ENCODE results near the gene LMNTD1.

Gene LMNTD1

DNA sequence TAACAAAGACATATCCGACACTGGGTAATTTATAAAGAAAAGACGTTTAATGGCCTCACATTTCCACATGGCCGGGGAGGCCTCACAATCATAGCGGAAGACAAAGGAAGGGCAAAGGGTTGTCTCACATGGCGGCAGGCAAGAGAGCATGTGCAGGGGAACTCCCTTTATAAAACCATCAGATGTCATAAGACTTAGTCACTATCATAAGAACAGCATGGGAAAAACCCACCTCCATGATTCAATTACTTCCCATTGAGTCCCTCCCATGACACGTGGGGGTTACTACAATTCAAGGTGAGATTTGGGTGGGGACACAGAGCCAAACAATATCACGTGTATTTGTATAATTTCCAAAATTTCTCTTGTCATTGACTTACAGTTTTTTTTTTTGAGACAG is 5.5 kb upstream of the LMNTD1 start:
- peak; percentile 13 for DNase-seq
- in situ Hi-C loops (cut with HindIII; ENCODE audit: low pct_ligation_motif_present, low pct_unique_long_range_greater_than_20kb, low sequenced_read_pairs): no loop called here

DNA sequence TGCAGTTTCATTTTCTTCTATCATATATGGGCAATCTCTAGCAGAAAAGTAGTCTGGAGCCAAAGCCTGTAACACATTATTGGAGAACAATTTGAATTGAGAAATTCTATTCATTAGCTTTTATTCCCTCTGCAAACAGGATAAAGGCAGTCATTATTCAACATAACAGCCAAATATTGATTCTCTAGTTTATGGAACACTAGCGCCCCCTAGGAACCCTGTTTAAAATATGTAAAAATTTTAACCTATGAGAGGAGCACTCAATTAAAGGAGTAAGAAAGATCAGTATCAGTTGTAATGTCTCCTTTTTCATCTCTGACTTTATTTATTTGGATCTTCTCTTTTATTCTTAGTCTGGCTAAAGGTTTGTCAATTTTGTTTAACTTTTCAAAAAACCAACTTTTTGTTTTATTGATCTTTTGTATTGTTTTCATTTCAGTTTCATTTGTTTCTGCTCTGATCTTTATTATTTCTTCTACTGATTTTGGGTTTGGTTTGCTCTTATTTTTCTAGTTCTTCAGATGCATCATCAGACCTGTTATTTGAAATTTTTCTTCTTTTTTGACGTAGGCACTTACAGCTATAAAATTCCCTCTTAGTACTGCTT is 4.8 kb upstream of the LMNTD1 start:
- in situ Hi-C loops (cut with HindIII; ENCODE audit: low pct_ligation_motif_present, low pct_unique_long_range_greater_than_20kb, low sequenced_read_pairs): no loop called here
- peak; percentile 78 for DNase-seq

DNA sequence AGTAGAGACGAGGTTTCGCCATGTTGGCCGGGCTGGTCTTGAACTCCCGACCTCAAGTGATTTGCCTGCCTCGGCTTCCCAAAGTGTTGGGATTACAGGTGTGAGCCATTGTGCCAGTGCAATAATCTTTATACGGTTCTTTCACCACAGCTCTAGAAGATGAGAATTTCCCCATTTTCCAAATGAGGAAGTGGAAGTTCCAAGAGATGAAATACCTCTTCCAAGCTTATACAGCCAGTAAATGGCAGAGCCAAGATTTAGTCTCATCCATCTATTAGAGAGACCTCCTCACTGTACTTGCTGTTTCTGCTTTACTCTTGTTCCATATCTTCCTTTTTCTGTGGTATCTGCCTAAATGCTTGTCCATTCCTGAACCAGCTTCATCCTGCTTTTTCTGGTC is 3.1 kb upstream of the LMNTD1 start:
- no peak for DNase-seq
- in situ Hi-C loops (cut with HindIII; ENCODE audit: low pct_ligation_motif_present, low pct_unique_long_range_greater_than_20kb, low sequenced_read_pairs): no loop called here

DNA sequence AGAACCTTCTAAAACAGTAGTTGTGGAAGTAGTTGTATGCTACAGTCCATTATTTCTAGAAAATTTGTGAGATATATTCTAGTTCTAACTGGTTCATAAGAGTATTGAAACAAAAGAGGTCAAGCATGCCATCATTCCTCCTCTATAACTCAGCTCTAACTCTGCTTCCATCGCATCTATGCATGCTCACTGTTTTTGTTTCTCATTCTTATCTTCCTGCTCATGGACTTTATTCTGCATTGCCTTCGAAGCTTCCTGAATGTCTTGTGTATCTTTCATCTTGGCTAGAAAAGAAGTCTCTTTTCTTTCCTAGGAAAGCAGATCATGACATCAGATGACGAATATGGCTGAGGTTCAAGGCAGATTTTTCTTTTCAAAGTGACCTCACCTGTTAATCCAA is 402 bp downstream of the LMNTD1 start:
- in situ Hi-C loops (cut with HindIII; ENCODE audit: low pct_ligation_motif_present, low pct_unique_long_range_greater_than_20kb, low sequenced_read_pairs): no loop called here
- no peak for DNase-seq

DNA sequence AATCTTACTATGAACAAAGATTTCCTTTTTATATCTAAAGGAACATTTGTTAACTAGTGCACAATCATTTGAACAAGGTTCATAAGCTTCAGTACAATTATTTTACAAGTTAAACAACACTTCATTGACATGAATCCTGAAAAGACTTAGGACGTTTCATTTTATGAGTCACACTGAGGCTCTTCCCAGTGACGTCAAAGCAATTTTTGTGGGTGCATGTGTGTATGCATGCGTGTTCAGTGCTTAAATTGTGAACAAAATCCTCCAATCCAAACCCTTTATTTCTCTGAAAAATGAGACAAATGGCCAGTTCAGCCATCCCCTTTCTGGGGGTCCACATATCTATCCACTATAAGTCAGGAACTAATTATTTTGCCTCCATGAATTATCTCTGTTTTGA is 2.9 kb downstream of the LMNTD1 start:
- in situ Hi-C loops (cut with HindIII; ENCODE audit: low pct_ligation_motif_present, low pct_unique_long_range_greater_than_20kb, low sequenced_read_pairs): no loop called here

DNA sequence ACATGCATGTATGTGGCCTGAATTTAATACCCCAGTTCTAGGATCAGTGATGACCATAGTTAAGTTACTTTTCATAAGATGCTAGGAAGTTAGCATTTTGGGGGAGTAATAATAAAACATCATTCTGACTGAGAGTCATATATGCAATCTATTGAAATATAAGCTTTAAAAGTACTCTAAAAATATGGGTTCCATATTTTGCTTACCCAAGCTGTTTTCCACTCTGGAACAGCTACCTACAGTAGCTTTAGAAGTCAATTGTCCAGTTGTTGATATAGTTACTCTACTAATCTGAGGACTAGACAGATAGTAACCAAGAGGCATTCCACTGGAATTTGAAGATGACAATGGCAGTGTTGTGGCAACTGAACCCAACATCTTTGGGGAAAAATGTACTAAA is 4.0 kb downstream of the LMNTD1 start:
- in situ Hi-C loops (cut with HindIII; ENCODE audit: low pct_ligation_motif_present, low pct_unique_long_range_greater_than_20kb, low sequenced_read_pairs): no loop called here
- no peak for DNase-seq

More for the DNA sequence above, 2.9 kb downstream of the LMNTD1 start:
- DNase-seq: no peak

DNA sequence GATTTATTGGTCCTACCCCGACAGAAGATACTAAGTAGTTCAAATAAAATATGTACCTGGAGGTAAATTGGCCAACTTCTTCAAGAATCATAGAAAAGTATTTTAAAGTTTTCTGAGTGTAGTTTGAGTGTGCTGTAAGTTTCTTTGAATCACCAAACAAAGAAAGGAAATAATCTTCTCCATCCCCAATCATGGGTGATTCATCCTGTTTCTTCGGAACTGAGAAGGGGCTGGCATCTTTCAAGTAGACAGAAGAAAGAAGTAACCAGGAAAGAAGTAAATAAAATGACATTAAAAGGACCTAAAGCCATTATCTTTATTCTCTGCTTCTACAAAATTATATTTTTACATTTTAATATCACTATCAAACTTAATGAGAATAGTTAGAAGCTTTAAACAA is 6.8 kb downstream of the LMNTD1 start:
- DNase-seq: no peak
- in situ Hi-C loops (cut with HindIII; ENCODE audit: low pct_ligation_motif_present, low pct_unique_long_range_greater_than_20kb, low sequenced_read_pairs): no loop called here

DNA sequence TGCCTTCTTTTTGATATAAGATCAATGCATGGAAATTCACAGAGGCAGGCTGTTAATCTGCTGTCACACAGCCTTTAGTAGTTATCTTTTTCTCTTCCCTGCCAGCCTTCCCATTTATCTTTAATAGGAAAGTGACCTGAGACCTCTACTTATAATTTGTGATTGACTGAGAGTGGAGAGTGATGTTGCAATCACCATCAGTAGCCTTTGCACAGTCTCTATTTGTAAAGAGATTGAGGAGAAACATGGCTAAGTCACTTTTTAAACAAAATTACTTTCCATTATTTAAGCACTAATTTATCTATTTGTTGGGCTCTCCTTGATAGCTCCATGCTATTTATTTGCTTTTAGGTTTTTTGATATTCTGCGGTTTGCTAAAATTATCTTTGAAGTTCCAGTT is 19.9 kb downstream of the LMNTD1 start:
- DNase-seq: no peak

DNA sequence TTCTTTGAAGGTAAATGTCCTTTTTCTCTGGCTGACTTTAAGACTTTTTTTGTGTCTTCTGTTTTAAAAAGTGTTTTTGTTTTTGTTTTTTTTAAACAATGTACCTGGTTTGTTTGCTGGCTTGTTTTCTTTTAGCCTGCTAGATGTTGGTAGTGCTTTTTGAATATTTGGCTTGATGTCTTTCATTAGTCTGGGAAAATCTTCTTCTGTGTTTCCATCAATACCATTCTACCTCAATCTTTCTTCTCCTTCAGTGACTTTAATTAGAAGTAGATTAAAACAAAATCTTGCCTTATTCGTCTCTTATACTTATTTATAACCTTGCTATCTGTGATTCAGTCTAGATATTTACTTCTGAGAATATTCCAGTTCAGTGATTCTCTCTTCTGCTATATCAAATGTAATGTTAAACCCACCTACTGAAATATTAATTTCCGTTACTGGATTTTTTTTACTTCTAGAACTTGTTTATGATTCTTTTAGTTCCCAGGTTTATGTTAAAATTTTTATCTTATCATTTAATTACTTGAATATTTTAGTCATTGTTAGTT is 21.5 kb downstream of the LMNTD1 start:
- in situ Hi-C loops (cut with HindIII; ENCODE audit: low pct_ligation_motif_present, low pct_unique_long_range_greater_than_20kb, low sequenced_read_pairs): no loop called here
- no peak for DNase-seq

More for the DNA sequence above, 19.9 kb downstream of the LMNTD1 start:
- in situ Hi-C loops (cut with HindIII; ENCODE audit: low pct_ligation_motif_present, low pct_unique_long_range_greater_than_20kb, low sequenced_read_pairs): no loop called here

DNA sequence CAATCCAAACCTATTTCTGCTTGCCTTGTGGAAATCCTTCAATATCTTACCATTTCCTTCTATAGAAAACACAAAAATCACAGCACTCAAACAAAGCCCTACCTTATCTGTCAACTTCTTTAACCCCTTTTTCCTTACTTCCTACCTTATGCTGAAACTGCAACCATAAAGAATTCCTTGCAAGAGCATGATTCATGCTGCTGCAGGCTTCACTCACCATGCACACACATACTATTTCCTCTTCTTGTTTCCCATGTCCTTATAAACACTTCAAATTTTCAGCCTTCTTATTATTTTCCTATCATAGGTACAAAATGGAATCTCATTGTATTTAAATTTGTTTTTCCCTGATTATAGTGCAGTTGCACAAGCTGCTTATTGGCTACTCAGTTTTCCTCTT is 23.3 kb downstream of the LMNTD1 start:
- DNase-seq: peak; percentile 42
- in situ Hi-C loops (cut with HindIII; ENCODE audit: low pct_ligation_motif_present, low pct_unique_long_range_greater_than_20kb, low sequenced_read_pairs): no loop called here

DNA sequence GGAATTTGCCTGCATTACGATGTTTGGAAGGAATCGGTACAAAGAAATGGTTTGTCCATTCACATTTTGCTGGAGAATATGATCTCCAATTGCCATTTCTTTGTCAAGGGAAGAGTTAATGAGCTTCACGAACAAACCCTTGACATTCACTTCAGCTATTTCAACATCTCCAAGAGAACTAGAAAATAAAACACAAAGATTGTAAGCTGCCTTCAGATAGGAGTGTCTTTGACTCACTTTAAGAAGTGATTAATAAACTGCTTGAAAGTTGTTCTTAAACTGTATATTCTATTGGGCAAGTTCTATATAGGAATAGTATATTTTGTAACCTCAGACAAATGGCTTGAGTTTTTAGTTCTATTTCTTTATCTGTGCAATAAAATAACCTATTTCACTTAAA is 26.3 kb downstream of the LMNTD1 start:
- in situ Hi-C loops (cut with HindIII; ENCODE audit: low pct_ligation_motif_present, low pct_unique_long_range_greater_than_20kb, low sequenced_read_pairs): no loop called here

DNA sequence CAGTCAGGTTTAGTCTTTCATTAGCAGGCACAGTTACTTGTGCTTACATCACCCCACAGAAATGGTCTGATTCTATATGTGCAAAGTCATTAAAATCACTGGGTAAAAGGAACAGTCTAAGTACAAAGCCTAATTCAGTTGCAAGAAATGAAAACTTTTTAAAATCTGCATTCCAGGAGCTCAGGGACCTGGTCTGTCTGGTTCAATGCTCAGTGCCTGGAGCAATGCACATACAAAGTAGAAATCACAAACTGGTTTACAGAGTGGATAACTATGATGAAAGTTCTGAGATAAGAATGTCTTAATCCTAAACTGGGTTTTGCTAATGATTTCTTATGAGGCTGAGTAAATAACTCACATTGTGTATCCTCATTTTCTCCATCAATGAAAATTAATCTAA is 28.7 kb downstream of the LMNTD1 start:
- in situ Hi-C loops (cut with HindIII; ENCODE audit: low pct_ligation_motif_present, low pct_unique_long_range_greater_than_20kb, low sequenced_read_pairs): no loop called here
- DNase-seq: no peak

More for the DNA sequence above, 26.3 kb downstream of the LMNTD1 start:
- no peak for DNase-seq

DNA sequence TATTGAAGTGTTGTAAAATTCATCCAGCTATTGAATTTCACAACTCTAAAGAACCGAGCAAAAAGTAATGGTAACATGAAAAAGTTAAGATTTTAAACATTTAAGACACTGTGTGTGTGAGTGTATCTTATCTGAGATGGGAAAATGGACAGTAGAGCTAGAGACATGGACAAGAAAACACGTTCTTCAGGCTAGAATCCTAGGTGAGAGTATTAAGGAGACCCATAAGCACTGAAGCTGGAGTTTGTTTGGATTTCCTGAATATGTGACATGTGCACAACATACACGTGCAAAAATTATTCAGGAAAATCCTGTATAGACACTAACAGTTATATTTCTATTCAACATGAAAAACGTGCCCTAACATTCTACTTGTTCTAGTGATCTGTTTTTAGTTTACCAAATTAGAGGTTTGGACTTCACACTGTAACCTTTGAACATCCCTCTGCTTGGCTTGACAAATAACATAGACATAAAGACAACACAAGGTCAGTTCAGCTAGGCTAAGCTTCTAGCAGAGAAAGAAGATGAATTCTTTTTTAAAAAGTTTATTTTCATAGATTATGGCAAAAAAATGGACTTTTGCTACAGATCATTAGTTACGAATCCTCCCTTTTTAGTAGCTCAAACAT is 31.3 kb downstream of the LMNTD1 start:
- in situ Hi-C loops (cut with HindIII; ENCODE audit: low pct_ligation_motif_present, low pct_unique_long_range_greater_than_20kb, low sequenced_read_pairs): no loop called here

DNA sequence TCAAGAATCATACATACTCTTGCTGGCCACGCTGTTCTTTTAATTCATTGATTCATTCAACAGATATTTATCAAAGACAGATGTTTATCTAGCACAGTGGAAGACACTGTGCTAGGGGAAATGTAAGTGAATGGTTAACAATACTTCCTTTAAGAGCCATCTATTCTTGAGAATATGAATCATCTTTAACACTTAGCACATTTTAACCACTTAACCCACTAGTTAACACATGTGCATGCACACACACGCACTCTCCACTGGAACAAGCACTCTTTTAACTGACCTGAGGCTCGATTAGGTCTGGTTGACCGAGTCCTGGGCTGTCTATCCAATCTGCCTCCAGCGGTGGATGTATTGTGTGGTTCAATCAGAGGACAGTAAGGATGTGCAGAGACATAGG is 34.6 kb downstream of the LMNTD1 start:
- DNase-seq: peak; percentile 85
- in situ Hi-C loops (cut with HindIII; ENCODE audit: low pct_ligation_motif_present, low pct_unique_long_range_greater_than_20kb, low sequenced_read_pairs): no loop called here

More for the DNA sequence above, 31.3 kb downstream of the LMNTD1 start:
- DNase-seq: no peak

DNA sequence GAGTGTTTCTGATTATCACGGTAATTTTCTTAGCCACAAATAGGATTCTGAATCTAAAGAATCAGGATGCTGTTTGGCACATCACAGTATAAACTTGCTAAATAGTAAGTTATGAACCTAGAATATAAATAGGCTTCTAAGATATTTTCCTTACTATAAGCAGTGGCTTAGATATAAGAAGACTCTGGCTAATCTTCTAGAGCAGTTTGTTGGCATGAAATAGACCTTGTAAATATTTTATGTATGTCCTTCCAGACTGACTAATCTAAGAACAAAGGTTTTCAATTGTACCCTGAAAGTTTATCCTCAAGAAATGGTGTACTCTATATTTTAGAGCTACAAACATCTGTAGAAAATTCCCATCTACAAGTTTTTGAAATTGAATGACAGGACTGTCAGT is 48.3 kb downstream of the LMNTD1 start:
- DNase-seq: no peak

DNA sequence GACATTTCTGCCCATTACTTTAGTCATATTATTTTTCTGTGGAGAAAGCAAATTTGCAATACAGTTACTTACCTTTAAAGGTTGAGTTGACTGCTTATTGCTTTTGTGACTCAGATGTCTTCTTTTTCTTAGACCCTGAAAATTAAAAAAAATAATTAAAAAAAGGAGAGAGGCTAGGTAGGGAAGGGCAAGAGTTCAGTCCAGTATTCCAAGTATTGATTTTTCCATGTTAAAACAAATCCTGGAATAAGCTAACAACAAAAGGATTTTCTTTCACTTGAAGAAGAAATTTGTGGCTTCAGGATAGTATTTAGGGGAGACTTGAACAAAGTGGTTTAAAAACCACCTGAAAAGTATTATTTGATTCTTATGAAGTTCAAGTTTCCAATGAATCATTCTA is 49.4 kb downstream of the LMNTD1 start:
- DNase-seq: no peak
- in situ Hi-C loops (cut with HindIII; ENCODE audit: low pct_ligation_motif_present, low pct_unique_long_range_greater_than_20kb, low sequenced_read_pairs): no loop called here

More for the DNA sequence above, 48.3 kb downstream of the LMNTD1 start:
- in situ Hi-C loops (cut with HindIII; ENCODE audit: low pct_ligation_motif_present, low pct_unique_long_range_greater_than_20kb, low sequenced_read_pairs): no loop called here

DNA sequence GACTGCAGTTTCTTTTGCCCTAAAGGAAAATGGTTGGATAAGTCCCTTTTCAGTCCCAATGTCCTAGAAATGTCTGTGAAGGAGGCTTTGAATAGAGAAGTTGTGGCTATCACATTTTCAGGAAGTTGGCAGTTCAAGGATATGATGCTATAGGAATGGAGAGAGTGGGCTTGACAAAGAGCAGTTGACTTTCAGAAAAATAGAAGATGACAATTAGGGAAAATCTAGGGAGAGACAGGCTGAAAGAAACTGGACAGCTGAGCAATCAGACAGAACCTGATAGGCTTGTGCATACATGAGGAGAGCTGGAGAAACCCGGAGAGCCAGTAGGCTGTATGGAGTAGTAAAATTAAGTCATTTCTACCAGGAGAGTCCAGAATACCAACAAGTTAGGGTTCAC is 50.5 kb downstream of the LMNTD1 start:
- DNase-seq: no peak
- in situ Hi-C loops (cut with HindIII; ENCODE audit: low pct_ligation_motif_present, low pct_unique_long_range_greater_than_20kb, low sequenced_read_pairs): no loop called here

DNA sequence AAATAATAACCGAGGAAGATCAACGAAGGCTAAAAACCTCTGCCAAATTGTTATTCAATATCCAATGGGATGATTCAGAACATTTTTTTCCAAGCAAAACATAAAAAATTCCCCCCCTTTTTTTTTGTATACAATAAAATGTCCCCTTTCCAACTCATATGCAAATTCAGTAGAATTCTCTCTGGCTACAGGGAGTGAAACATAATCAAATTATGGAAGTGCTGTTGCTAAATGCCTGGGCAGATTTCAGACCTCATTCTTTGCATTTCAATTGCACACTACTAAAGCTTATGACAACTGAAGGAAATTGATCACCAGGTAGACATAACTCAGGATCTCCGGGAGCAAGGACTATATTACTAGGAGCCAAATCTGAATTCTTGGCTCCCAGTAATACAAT is 51.0 kb downstream of the LMNTD1 start:
- no peak for DNase-seq
- in situ Hi-C loops (cut with HindIII; ENCODE audit: low pct_ligation_motif_present, low pct_unique_long_range_greater_than_20kb, low sequenced_read_pairs): no loop called here

DNA sequence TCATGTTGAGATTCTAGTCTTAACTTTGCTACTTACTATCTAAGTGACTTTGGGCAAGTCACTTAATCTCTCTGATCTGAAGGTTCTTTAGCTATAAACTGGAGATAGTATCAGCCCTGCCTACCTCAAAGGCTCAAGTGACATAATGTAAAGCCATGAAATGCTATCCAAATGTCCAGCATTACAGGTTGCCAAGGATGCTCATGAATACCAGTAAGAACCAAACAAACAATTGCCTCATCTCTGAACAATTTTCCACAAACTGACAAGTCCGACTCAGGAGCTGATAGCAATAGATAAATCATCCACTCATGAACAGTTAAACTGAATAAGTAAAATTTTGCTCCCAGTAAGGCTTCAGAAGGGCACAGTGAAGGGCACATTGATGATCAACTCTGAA is 51.5 kb downstream of the LMNTD1 start:
- in situ Hi-C loops (cut with HindIII; ENCODE audit: low pct_ligation_motif_present, low pct_unique_long_range_greater_than_20kb, low sequenced_read_pairs): no loop called here

DNA sequence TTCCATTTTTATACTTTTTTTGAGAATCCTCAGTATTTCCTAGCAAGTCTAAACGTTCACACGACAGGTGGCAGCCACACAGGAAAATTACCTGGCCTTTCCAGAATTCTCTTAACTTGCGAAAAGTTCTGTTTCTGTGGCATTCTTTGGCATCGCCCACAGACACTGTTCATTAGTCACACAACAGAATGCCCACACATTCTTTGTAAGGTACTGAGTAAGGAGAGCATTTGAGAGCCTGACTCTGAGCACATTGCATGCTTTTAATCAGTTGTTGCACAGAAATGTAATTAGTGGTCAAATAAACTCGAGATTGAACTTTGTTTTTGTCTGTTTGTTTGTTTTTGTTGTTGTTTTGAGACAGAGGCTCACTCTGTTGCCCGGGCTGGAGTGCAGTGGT is 52.4 kb downstream of the LMNTD1 start:
- in situ Hi-C loops (cut with HindIII; ENCODE audit: low pct_ligation_motif_present, low pct_unique_long_range_greater_than_20kb, low sequenced_read_pairs): no loop called here
- no peak for DNase-seq

More for the DNA sequence above, 51.5 kb downstream of the LMNTD1 start:
- DNase-seq: no peak

Measured in ACHN (cell line).